Measurements from ENCODE around the gene PAPPA2. TPM values are rescaled to one million over a fixed set of nuclear protein-coding genes. Genes with fewer than 3 reads are reported as not detected.
"Not testable (repeated sequence)": the region's sequence is repeated elsewhere in the genome, so short reads cannot be mapped to it uniquely, and the experiment has no call there.

PAPPA2 gene, protein sequence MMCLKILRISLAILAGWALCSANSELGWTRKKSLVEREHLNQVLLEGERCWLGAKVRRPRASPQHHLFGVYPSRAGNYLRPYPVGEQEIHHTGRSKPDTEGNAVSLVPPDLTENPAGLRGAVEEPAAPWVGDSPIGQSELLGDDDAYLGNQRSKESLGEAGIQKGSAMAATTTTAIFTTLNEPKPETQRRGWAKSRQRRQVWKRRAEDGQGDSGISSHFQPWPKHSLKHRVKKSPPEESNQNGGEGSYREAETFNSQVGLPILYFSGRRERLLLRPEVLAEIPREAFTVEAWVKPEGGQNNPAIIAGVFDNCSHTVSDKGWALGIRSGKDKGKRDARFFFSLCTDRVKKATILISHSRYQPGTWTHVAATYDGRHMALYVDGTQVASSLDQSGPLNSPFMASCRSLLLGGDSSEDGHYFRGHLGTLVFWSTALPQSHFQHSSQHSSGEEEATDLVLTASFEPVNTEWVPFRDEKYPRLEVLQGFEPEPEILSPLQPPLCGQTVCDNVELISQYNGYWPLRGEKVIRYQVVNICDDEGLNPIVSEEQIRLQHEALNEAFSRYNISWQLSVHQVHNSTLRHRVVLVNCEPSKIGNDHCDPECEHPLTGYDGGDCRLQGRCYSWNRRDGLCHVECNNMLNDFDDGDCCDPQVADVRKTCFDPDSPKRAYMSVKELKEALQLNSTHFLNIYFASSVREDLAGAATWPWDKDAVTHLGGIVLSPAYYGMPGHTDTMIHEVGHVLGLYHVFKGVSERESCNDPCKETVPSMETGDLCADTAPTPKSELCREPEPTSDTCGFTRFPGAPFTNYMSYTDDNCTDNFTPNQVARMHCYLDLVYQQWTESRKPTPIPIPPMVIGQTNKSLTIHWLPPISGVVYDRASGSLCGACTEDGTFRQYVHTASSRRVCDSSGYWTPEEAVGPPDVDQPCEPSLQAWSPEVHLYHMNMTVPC (N-terminal part only)
- 0.39 TPM for polyA plus RNA-seq (ENCODE audit: insufficient read length)

DNA sequence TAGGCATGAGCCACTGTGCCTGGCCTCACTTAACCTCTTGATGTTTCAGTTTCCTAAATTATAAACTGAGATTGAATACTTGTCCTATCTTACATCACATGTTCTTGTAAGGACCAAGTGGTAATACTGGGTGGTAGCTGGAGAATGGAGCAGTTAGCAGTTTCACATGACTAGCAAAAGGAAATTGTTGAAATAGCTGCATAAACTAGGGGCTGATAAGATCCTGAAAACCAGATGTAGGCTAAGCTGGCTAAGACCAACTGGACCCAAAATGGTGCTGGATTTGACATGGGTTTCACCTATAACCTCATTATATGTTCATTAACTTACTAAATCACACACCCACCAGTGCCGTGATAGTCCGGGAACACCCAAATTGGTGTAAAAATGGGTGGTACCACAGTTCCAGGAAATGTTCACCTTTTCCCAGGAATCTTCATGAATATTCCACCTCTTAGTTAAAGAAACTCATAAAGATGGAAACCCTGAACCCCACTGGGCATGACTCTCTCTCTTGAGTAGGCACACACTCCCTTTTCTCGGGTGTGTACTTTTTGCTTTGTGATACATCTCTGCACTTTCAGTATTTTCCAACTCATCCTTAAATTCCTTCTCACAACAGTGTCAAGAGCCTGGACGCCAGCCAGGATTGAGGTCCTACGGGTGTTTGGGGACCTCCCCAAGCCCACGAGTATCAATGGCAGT is at the start of gene PAPPA2:
Gene PAPPA2, plus strand, starts transcription at position 502 of the 705 bp plus-strand sequence. CDS start 93,148 bp downstream, outside the sequence.
- no peak for DNase-seq (ENCODE audit: low read depth)

DNA sequence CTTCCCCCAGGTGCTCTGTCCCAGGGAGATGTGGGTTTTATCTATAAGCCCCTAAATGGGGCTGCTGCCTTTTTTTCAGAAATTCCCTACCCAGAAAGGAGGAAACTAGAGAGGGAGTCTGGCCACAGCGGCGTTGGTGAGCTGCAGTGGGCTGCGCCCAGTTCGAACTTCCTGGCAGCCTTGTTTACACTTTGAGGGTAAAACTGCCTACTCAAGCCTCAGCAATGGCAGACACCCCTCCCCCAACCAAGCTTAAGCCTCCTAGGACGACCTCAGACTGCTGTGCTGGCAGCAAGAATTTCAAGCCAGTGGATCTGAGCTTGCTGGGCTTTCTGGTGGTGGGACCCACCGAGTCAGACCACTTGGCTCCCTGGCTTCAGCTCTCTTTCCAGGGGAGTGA is 46.2 kb upstream of the PAPPA2 start:
- DNase-seq (ENCODE audit: low read depth) = no peak

DNA sequence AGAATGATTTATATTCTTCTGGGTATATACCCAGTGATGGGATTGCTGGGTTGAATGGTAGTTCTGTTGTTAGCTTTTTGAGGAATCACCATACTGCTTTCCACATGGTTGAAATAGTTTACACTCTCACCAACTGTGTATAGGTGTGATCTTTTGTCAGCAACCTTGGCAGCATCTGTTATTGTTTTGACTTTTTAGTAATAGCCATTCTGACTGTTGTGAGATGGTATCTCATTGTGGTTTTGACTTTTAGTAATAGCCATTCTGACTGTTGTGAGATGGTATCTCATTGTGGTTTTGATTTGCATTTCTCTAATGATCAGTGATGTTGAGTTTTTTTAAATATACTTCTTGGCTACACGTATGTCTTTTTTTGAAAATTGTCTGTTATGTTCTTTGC is 43.4 kb upstream of the PAPPA2 start:
- DNase-seq (ENCODE audit: low read depth) = not testable (repeated sequence)

DNA sequence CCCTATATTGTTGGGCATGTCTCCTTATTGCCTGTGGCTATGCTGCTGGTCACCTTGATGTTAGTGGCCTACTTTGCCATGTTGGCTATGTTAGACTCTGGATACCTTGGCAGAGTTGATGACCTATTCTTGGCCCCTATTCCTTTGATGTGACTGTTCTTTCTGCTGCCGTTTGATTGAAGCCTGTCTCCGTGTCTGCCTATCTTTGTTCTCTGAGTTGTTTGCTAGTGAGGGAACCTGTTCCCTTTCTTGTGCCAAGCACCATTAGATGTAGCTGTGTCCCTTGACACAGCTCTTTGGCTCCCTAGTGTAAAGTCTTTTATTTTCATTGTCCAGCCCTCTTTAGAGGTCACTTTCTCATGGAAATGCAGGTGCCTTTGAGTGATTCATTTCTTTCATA is 28.7 kb upstream of the PAPPA2 start:
- DNase-seq (ENCODE audit: low read depth) = no peak

DNA sequence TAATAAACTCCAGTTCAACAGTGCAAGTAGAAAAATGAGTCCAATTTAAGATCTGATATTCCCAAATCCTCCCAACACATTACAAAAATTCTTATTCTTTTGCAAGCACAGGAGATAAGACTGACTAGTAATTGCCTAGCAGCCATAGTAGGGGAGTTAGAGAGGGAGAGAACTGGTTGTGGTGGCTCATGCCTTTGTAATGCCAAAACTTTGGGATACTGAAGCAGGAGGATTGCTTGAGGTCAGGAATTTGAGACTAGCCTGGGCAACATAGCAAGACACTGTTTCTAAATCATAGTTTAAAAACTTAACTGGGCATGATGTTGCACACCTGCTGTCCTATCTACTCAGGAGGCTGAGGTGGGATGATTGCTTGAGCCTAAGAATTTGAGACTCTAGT is 26.7 kb upstream of the PAPPA2 start:
- no peak for DNase-seq (ENCODE audit: low read depth)

DNA sequence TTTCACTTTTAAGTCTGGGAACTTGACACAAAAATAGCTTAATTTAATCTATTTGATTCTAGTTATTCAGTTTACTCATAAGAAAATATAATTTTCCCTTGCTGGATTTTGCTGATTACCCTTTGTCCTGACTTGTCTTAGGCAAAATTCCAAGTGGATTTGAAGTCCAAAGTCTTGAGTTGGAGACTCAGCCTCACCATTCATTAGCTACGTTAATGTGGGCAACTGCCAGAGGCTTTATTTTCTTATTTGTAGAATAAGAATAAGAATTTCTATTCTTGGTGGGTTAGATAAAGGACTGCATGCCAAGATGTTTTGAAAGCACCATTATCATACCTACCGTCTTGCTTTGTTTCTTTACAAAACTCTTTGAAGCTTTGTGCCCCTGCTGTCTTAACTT is 22.8 kb upstream of the PAPPA2 start:
- DNase-seq (ENCODE audit: low read depth) = no peak

DNA sequence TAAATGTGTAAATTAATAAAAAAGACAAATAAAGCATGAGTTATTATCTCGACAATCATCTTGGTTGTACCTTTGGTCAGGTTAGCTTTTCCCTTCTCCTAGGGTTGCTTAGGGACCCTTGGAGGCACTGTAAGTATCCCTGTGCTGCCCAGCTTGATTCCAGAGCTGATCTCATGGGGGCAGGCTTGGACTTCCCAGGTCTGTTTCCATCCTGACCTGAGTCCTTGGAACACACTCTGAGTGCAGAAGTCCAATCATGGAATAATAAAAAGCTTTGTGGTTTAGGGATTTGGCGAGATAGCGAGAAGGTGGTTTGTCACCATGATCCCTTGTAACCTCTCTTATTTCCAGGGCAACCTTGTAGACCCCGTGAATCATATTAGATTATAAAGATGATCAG is 18.7 kb upstream of the PAPPA2 start:
- DNase-seq (ENCODE audit: low read depth) = no peak

DNA sequence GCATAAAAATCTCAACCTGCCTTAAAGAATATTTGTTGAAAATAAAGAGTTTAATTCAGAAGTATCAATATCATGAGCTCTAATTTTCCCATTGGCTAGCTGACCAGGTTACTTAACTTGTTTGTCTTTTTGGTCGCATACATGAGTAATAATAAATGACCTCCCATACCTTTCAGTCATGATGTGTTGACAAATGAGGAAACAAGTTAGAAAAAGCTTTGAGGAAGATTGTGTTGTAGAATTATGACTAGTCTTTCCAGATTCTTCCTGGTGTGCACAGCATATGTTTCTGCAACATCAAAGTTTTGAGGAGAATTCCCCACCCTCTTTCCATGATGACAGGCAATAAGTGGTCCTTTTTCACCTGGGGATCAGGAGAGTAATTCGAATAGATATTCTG is 17.6 kb upstream of the PAPPA2 start:
- DNase-seq (ENCODE audit: low read depth) = no peak

DNA sequence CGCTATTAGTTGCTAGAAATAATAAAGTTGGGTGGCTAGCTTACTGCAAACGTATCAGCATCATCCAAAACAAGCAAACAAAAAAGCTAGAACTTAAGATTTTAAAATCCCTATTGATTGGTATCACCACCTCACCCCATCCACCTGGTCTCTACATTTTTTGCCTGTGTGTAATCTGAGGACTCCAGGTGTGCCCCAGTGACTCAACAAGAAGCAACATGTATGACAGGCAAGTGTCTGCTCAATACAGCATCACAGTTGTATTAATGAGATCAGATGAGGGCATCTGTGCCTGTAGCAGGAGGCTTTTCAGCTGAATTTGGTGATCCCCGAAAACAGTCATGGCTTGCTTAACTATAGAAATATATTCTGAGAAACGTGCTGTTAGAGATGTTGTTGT is 14.6 kb upstream of the PAPPA2 start:
- DNase-seq (ENCODE audit: low read depth) = no peak

DNA sequence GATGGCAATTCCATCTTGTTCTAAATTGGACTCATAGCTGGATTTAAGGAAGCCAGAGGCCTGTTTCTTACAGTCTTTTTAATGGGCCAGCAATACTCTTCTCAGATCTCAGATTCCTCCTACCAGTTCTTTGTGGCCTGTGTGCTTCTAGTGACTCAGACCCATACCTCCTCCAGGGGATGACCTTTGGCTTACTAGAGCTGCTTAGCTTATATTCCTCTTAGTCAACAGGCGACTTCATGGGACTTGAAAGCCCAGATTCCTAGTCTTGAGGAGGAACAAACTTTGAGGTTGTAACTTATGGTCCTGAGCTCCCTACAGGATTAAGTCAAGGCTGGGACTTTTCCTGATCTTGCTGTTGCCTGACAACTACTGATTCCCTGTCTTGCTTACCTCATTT is 12.4 kb upstream of the PAPPA2 start:
- no peak for DNase-seq (ENCODE audit: low read depth)

DNA sequence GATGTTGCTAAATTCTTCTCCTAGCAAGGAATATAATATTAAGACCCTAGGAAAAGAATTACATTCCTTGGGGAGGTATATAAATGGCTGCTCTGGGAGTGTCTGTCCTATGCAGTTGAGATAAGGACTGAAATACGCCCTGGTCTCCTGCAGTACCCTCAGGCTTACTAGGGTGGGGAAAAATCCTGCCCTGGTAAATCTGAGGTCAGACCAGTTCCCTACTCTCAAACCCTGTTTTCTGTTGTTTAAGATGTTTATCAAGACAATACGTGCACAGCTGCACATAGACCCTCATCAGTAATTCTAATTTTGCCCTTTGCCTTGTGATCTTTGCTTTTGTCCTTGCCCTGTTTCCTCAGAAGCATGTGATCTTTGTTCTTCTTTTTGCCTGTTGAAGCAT is 11.2 kb upstream of the PAPPA2 start:
- DNase-seq (ENCODE audit: low read depth) = not testable (repeated sequence)

DNA sequence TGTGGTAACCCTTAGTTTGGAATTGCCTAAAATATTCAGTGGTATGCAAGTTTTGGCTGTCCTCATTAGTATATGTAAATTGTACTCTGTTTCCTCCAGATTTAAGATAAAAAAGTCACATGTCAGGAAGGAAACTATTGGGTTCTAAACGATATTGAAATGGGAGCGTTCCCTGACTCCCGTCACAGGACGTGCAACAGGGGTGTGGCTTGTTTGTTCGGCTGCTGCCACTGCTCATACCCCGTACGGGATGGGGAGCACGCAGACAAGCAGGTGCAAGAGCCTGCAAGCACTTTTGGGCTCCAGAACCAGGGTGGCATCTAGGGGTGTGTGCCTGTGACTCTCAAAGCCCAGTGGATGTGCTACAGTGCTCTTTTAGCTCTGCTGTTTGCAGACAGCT is 6.2 kb upstream of the PAPPA2 start:
- no peak for DNase-seq (ENCODE audit: low read depth)

DNA sequence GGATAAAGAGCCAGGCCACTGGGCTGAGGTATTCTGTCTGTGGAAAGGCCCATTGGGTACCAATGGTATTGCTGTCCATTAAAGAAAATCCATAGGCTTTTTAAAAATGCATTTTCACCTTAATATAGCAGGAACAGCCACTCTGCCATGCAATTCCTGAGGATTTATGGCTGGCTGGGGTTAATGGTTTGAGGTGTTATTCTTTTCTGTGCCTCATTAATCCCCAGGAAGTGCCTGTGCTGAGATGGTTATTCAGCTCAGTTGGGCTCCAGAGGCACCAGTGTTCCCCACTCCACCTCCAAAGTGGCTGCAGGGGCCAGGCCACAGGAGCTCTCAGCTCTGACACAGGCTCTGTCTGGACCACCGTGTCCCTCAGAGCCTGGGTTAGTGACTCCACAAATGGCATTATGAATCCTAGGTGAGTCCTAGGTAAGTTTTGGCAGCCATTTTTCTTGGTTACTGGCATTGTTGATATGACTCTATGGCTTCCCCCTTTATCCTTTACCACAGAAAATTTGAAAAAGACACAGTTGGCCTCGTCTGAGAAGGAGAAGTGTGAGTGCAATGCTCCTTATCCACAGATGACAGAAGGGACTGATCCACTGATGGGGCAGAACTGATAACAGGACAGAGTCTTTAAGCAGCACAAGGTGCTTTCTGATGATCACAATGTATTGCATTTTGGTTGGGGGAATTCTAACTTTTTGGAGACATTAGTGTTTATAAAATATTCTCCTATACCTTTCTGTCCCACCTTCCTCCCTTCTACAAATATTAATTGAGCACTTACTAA is 2.2 kb upstream of the PAPPA2 start:
- DNase-seq (ENCODE audit: low read depth) = no peak

DNA sequence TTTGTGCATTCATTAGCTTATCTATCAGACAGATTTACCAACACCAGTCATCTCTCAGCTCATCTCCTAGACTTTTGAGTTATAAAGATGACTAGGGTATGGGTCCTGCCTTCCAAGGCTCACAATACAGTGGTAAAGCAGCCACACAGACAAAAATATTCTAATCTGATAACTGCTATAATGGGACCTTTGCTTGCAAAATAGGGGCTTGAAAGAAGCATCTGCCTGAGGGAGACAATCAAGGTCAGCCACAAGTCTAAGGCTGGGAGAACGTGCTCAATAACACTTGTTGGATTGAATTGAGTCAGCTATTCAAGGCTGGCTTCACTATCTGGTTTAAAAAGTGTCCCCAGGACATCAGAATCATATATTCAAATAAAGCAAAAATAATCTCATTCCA is 1.4 kb upstream of the PAPPA2 start:
- DNase-seq (ENCODE audit: low read depth) = no peak

DNA sequence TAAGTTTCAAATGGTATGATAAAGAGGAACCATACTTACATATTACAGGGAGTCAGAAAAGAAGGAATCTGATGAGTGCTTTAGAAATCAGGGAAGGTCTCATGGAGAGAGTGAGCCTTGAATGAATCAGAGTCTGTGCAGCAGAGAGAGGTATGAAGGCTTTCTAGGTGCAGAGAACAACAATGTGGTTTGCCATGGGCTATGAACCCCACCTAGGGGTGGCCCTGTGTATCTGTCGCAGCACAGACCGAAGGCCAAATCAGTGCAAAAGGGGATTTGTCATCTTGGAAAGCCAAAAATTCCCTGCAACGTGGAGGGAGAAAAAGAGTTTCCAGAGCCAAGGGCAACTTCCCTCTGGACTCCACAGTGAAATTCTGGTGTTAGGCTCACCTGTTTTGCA is 3.5 kb downstream of the PAPPA2 start:
- no peak for DNase-seq (ENCODE audit: low read depth)

DNA sequence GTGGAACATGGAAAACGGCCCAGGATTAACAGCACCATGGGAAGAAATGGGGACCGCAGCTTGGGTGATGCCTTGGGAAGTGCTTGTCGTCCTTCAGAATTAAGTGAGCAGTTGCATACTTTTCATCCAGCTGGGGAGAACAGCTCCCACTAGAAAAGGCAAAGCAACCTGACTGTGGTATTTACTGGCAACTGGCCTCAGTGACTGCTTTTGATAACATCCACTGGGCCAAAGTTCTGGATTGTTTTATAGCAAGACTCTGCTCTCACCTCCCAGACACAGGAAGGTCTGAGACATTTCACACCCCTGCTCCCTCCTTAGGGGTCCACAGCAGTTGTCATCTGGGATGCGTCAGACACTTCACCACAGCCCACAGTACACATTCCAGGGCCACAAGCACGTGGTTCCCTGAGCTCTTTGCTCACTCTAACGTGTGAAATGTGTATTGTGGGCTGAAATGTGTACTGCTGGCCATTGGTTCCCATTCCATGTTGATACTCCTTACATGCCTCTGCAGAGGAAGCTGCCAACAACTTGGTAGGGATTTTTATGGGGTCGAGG is 6.6 kb downstream of the PAPPA2 start:
- no peak for DNase-seq (ENCODE audit: low read depth)

DNA sequence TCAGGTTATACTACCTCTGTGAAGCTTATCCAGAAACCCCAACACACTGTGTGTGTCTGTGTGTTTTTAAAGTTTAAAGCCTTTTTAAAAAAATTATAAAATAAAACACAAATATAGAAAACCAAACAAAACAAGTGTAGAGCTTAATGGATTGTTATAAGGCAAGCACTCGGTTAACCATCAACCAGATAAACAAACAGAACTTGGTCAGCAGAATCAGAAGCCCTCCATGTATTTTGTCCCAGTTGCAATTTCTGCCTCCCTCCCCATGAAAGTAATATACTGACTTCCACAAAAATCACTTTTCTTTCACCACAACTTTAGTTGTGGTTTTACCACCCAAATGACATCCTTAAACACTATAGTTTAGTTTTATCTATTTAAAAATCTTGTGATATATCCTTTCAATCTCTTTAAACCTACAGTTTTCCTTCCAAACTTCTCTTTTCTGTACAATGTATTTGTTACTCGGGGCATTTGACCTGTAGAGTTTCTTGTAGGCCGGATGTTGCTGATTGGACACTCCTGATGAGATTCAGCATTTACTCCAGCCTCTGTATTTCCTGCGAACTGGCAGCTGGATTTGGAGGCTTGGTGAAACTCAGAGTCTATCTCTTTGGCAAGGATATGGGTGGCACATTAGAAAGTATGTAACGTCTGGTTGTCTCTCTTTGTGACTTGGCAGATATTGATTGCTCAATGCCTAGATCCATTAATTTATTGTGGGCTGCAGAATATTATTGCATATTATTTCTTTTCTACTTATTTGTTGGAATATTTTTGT is 8.6 kb downstream of the PAPPA2 start:
- DNase-seq (ENCODE audit: low read depth) = no peak

DNA sequence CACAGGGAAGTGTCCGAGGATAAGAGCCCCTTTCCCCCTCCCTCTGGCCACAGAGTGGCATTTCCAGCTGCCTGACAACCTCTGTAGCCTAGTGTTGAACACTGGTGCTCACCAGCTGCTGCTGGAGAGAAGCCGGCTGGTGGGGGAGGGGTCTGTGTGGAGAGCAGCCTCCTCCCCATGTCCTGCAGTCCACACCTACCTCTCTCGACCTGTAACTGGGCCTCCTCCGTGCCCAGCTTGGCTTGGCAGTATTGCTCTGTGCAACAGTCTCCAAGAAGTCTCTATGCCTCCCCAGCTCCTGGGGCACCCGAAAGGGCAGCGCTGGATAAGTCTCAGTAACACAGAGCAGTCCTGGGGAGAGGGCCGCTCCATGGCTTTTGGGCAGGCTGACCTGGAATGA is 17.0 kb downstream of the PAPPA2 start:
- DNase-seq (ENCODE audit: low read depth) = no peak

DNA sequence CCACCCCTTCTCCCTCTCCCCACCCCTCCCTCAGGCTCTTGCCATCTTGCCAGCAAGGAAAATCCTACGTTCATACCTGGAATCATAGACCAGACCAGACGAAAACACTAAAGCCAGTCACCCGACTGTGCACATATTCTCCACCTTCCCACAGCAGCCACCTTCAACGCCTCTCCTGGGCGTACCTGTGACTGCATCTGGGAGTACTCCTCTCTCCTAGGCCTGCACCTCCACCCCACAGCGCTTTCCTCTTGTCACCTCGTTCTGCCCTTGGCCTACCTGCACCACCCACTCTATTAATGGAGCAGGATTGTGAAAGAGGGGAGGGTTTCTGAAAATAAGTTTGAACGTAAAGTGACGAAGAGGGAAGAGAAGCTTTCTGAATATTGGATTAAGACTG is 17.8 kb downstream of the PAPPA2 start:
- no peak for DNase-seq (ENCODE audit: low read depth)

DNA sequence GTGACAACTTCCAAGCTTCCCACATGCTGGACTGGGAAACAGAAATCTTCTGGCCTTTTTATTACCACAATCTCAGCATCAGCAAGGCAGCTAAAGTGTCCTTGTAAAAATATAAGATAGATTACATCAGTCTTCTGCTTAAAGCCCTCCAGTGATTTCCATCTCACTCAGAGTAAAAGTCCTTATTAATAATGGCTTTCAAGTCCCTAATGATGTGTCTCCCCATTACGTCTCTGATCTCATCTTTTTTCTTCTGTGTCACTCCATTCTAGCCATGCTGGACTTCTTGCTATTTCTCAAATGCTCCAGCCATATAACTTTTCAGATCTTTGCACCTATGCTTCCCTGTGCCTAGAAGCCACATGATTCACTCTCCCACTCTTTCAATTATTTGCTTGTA is 22.1 kb downstream of the PAPPA2 start:
- no peak for DNase-seq (ENCODE audit: low read depth)

All from forelimb muscle (tissue), 1 donor.